NOMO-1 treated with dmso at 0.1 percent for 144 hours (cell line): ENCODE data around the gene SAG.
"Not testable (repeated sequence)": the region's sequence is repeated elsewhere in the genome, so short reads cannot be mapped to it uniquely, and the experiment has no call there.

Experiments
- DNase-seq: peaks from one replicate; lab custom pipeline; 2025; ENCODE audit not compliant: unreplicated experiment; lab: John Stamatoyannopoulos, UW

SAG gene

DNA sequence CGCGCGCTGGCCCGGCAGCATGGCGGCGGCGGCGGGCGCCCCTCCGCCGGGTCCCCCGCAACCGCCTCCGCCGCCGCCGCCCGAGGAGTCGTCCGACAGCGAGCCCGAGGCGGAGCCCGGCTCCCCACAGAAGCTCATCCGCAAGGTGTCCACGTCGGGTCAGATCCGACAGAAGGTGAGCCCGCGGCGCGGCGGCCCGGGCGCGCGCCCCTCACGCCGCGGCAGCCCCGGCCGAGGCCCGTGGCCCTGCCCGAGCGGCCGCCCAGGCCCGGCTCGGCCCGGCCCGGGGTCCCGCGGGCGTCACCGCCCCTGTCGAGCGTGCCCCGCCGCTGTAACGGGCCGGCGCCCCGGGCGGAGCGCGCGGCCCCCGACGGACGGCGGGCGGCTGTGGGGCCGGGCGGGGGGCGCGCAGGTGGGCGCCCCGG lies 46.9 kb downstream of the SAG start:
- DNase-seq: no peak

DNA sequence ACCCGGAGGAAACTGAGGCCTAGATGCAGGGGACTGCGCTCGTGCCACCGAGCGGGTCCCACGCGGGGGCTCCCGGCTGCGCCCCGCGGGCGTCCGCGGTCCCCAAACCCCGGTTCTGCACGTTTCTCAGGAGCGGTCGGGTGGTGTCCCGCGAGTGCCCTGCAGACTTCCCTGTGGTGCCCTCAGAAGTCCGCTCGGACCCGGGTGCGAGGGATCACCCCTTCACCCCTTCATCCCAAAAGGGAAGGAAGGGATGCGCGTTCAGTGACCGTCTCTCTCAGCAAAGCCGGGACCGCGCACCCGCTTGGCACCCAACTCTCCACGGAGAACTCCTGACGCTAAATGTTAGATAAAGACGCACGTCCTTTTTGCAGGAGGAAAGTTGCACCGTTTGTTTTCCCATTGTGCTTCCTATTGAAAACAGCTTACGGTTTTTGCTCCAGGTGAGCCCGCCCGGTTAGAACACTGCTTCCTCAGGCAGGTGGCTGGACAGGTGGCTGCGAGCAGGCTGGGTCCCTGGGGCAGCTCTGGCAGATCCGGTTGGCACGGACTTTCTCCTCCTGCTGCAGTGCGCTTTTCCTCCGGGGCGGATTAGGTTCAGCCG lies 47.5 kb downstream of the SAG start:
- no peak for DNase-seq

DNA sequence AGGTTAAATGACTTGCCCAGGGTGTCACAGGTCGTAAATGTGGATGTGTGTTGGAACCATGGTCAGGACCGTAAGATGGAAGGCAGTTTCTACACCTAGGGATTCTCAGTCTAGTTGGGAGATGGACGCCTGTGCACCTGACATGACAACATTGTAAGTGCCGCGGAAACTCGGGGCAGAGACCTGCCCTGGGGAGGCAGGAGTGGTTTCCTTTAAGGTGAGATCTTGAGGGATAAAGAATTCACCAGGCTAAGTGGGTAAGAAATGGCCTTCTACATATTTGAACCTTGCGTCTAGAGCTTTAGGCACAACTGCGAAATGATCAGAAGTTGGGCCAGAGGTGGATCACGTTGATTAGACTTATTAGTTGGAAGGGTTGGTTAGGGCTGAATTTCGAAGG lies 48.3 kb downstream of the SAG start:
- no peak for DNase-seq

GRCh38 chr2:233356546-233357308 lies 49.1 kb downstream of the SAG start:
- DNase-seq: no peak

DNA sequence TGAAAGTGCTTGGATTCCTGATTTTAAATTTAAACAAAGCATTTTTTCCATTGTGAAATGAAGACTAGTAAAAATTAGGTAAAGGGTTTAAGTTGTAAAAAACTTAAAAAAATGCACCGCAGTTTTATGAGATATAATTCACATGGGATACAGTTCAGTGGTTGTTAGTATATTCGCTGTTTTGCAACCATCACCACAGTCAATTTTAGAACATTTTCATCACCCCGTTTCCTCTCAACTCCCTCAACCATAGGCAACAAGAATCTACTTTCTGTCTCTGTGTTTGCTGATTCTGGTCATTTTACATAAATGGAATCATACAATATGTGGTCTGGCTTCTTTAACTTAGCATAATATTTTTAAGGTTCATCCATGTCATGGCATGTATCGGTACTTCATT lies 50.7 kb downstream of the SAG start:
- peak; percentile 35 for DNase-seq

DNA sequence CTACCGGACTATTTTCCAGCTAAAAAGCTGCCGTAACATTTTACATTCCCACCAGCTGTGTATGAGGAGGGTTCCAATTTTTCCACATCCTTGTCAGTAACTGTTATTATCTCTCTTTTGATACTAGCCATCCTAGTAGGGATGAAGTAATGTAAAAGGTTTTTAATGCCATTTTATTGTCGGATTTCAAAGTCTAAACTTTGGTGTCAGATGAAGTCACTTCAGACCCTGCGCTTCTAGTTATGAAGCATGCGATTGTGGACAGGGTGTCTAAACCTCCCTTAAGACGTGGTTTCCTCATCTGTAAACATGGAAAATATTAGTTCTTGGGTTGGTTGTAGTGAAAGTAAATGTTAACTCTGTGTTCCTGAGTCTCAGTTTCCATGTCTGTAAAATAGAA lies 51.3 kb downstream of the SAG start:
- no peak for DNase-seq

DNA sequence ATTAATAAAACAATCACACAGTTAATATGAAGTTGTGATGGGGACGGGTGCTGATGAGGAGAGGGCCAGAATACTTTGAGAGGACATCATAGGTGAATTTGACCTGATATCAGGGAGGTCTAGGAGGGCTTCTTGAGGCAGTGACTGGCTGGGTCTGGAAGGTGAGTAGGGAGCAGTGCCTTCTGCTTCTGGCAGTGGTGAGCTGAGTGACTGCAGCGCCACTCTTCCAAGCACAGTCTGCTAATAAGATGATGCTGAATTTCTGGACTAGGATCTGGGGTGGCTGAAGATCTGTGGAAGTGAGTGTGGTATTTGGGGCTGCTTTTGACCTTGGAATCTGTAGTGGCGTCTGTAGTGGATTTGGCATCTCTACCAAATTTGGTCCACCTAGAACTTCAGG lies 52.2 kb downstream of the SAG start:
- no peak for DNase-seq

DNA sequence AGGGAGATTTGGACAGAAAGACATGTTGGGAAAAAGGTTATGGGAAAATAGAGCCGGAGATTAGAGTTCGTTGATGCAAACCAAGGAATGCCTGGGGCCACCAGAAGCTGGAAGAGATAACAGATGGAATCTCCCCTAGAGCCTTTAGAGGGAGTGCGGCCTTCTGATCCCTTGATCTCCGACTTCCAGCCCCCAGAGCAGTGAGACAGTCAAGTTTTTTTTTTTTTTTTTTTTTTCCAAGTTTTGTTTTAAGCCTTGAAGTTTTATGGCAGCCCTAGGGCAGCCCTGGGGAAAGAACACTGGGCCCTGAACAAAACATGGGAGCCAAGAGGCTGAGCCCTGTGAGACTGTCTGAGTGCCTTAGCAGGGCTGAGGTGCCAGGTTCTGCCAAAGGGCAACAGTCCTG lies 53.2 kb downstream of the SAG start:
- no peak for DNase-seq

DNA sequence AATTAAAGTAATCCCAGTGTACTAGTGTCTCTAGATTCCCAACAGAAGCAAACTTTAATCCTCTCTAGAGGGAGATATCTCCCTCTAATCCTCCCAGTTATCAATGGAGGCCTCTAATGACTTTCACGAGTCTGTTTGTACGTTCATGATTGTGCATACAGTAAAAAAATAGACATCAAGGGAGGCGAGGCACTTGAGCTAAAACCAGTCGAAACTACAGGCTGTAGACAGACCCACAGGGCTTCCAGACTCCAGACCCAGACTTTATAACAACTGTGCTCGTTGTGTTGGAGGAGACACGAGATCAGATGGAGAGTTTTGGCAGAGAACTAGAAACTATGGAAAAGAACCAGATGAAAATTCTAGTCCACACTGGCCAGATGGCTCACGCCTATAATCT lies 53.7 kb downstream of the SAG start:
- no peak for DNase-seq

GRCh38 chr2:233362742-233363141 lies 55.1 kb downstream of the SAG start:
- no peak for DNase-seq

DNA sequence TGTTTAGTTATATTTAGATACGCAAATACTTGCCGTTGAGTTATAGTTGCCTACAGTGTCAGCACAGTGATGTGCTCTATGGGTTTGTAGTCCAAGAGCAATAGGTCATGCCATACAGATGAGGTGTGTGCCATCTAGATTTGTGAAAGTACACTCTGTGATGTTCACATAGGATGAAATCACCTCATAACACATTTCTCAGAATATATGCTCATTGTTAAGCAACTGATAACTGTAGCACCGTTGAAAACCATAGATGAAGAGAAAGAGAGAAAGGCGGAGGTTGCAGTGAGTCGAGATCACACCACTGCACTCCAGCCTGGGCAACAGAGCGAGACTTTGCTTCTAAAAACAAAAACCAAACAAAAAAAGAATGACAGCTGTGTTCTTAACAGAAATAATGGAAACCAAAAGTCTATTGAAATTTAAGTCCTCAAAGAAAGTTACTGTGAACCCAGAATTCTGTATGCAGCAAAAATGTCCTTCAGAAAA lies 56.2 kb downstream of the SAG start:
- DNase-seq: no peak

DNA sequence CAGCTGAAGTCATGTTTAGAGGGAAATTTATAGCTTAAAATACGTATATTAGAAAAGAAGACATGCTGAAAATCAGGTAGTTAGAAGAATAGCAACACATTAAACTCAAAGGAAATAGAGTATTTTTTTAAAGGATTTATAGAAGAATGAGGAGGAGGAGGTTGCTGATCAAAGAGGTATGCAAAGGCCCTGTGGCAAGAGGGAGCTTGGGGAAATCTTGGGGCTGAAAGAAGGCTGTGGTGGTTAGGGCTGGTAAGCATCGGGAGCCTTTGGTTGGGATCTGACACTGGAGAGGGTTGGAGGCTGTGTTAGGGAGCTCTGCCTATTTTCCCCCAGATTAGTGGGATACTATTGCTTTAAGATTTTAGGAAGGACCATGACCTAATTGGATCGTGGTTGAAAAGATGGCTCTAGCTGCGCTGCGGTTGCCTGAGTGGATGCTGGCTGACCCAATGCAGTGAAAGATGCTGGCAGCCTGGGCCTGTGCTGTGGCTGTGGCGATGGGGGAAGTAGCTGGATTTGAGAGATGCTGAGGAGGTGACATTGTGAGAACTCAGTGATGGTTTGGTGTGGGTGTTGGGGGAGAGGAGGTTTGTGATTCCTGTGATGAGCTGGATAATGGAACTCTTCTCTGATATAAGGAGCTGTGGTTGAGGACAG lies 58.4 kb downstream of the SAG start:
- DNase-seq: no peak

GRCh38 chr2:233367586-233367985 lies 60.0 kb downstream of the SAG start:
- DNase-seq: peak; percentile 8

DNA sequence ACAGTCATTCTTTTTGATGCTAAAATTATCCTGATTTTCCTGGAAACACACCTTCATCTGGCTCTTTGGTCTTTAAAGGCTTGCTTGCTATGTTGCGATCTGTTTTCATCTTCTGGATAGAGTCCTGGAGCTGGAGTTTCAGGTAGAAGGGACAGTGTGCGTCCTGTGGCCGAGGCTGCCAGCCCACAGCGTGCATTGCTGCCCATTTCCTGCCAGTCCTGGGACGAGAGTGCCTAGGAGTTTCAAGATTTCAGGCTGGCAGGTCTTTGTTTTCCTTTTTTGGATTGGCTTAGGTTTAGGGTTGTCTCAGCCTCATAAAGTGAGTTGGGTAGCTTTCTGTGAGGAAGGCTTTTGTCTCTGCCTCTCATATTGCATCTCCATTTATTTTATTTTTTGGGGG lies 61.1 kb downstream of the SAG start:
- no peak for DNase-seq

GRCh38 chr2:233369462-233369861 lies 61.8 kb downstream of the SAG start:
- DNase-seq: no peak

- no peak for DNase-seq
These were observed 62.5 kb downstream of the SAG start for GRCh38 chr2:233369897-233370685.

DNA sequence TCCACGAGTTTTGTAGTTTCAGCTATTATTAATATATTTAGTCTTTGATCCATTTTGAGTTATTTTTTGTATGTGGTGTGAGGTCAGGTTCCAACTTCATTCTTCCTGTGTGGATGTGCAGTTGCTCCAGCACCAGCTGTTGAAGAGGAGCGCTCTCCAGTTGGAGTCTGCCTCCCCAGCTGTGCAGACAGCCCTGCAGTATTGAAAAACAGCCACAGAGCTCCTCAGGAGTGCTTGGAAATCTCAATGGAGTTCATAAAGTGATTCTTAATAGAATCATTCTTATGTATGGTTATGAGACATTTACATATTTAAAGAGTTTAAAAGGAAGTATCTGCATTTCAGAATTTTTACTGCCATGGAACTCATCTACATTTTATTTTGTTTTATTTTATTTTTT lies 64.0 kb downstream of the SAG start:
- DNase-seq: no peak

GRCh38 chr2:233372855-233373254 lies 65.2 kb downstream of the SAG start:
- no peak for DNase-seq

DNA sequence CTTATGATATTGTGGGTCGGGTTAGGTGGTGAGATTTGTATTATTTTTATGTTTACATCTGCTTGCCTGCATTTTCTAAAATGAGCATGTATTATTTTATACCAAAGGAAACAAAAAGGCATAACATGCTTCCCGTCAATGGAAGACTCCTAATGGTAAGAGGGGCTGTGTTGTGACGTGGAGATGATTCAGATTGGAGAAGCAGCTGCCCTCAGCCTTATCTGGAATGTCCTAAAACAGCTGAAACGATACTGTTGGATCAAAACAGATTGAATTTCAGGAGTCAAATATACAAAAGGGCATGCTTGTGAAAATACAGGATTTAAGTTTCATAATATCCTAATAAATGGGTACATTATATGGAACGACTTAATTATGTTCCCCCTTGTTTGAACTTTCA lies 65.7 kb downstream of the SAG start:
- DNase-seq: no peak

DNA sequence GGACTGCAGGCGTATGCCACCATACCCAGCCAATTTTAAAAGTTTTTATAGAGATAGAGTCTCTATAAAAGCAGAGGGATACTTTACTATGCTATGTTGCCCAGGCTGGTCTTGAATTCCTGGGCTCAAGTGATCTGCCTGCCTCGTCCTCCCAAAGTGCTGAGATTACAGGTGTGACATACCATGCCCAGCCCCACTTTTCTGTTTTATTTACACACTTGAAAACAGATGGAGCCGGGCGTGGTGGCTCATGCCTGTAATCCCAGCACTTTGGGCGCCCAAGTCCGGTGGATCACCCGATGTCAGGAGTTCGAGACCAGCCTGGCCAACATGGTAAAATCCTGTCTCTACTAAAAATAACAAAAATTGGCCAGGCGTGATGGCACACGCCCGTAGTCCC lies 67.2 kb downstream of the SAG start:
- DNase-seq: not testable (repeated sequence)

- DNase-seq: no peak
These were observed 68.1 kb downstream of the SAG start for GRCh38 chr2:233375490-233376314.
